IMR-90 (cell line): ENCODE measurements around the gene MGRN1. TPM values are rescaled to one million over a fixed set of nuclear protein-coding genes. Genes with fewer than 3 reads are reported as not detected.

ENCODE experiments used
- ATAC-seq: fragments of 200-7000 bp; cut with Tn5 transposase; 2 replicates; pipeline ENCODE4 v1.9.1; 2020; ENCODE audit warnings: low read depth, mild to moderate bottlenecking, moderate library complexity
- BruUV-seq: library from RNA; stranded (reverse); fragments of 400-500 nt; replicated peaks from 2 replicates; lab custom pipeline; 2021; lab: Mats Ljungman, UMichigan
- CTCF ChIA-PET: fragments of 300-600 bp; formaldehyde crosslinking; extraction: SDS; loops from one replicate; lab custom pipeline; 2021; ENCODE audit warnings: antibody characterized with exemption; lab: Yijun Ruan, JAX
- POLR2A ChIA-PET: fragments of 300-600 bp; sonication (Branson Sonifier 250); formaldehyde crosslinking; loops from one replicate; lab custom pipeline; 2022; ENCODE audit warnings: antibody characterized with exemption; ENCODE audit not compliant: unreplicated experiment; lab: Charles Lee
- DNase-seq: peaks from one replicate; pipeline ENCODE4 v3.0.0; 2013
- H2AFZ ChIP-seq: replicated peaks from 2 replicates; pipeline ENCODE3; 2013; ENCODE audit warnings: low read length, mild to moderate bottlenecking; ENCODE audit not compliant: poor library complexity
- H2AK5ac ChIP-seq: 2 replicates; pipeline ENCODE4 v1.6.1; 2013; ENCODE audit warnings: low read depth, low read length, inconsistent platforms
- H2AK9ac ChIP-seq: replicated peaks from 2 replicates; pipeline ENCODE3; 2013; ENCODE audit warnings: mild to moderate bottlenecking, low read depth, low read length, moderate library complexity; ENCODE audit not compliant: poor library complexity
- H2BK120ac ChIP-seq: 2 replicates; pipeline ENCODE4 v1.6.1; 2013; ENCODE audit warnings: low read depth, low read length, inconsistent platforms
- H2BK15ac ChIP-seq: 3 replicates; pipeline ENCODE4 v1.6.1; 2013; ENCODE audit warnings: low read depth, low read length, inconsistent platforms
- H2BK20ac ChIP-seq: 2 replicates; pipeline ENCODE4 v1.6.1; 2013; ENCODE audit warnings: low read depth, mild to moderate bottlenecking, inconsistent platforms, low read length, moderate library complexity
- H2BK5ac ChIP-seq: 2 replicates; pipeline ENCODE4 v1.6.1; 2013; ENCODE audit warnings: mild to moderate bottlenecking, low read depth, low read length, inconsistent platforms; ENCODE audit not compliant: poor library complexity, severe bottlenecking
- H3K14ac ChIP-seq: replicated peaks from 2 replicates; pipeline ENCODE4 v1.6.1; 2013; ENCODE audit warnings: low read depth, low read length, inconsistent platforms
- H3K18ac ChIP-seq: 2 replicates; pipeline ENCODE4 v1.6.1; 2013; ENCODE audit warnings: low read depth, low read length, control low read depth
- H3K23ac ChIP-seq: 2 replicates; pipeline ENCODE4 v1.6.1; 2013; ENCODE audit warnings: low read depth, low read length, inconsistent platforms
- H3K27ac ChIP-seq: 2 replicates; pipeline ENCODE4 v1.5.1; 2013; ENCODE audit warnings: mild to moderate bottlenecking, control low read depth, low read length; ENCODE audit not compliant: insufficient read depth
- H3K27me3 ChIP-seq: 2 replicates; pipeline ENCODE4 v1.6.1; 2013; ENCODE audit warnings: low read length; ENCODE audit not compliant: control insufficient read depth, insufficient read depth
- H3K36me3 ChIP-seq: 2 replicates; pipeline ENCODE4 v1.6.1; 2013; ENCODE audit warnings: low read length, mixed read lengths; ENCODE audit not compliant: control insufficient read depth, insufficient read depth
- H3K4ac ChIP-seq: 2 replicates; pipeline ENCODE4 v1.6.1; 2013; ENCODE audit warnings: low read depth, low read length, inconsistent platforms
- H3K4me1 ChIP-seq: 2 replicates; pipeline ENCODE4 v1.6.1; 2013; ENCODE audit warnings: low read length, mixed read lengths; ENCODE audit not compliant: control insufficient read depth, insufficient read depth
- H3K4me2 ChIP-seq: 2 replicates; pipeline ENCODE4 v1.6.1; 2013; ENCODE audit warnings: low read depth, mild to moderate bottlenecking, control low read depth, low read length, moderate library complexity
- H3K4me3 ChIP-seq: 2 replicates; pipeline ENCODE4 v1.5.1; 2013; ENCODE audit warnings: low read depth, mild to moderate bottlenecking, control low read depth, low read length, moderate library complexity; ENCODE audit not compliant: insufficient read depth
- H3K56ac ChIP-seq: 2 replicates; pipeline ENCODE4 v1.6.1; 2013; ENCODE audit warnings: low read length, inconsistent platforms; ENCODE audit not compliant: insufficient read depth; ENCODE audit errors: extremely low read depth
- H3K79me1 ChIP-seq, 2 experiments: 2 replicates each; pipeline ENCODE4 v1.6.1; 2013; ENCODE audit warnings: low read length in 2 of 2, inconsistent platforms in 1 of 2, low read depth in 1 of 2
- H3K9ac ChIP-seq: 2 replicates; pipeline ENCODE4 v1.6.1; 2013; ENCODE audit warnings: low read depth, low read length, control low read depth
- H3K9me1 ChIP-seq: 2 replicates; pipeline ENCODE4 v1.6.1; 2013; ENCODE audit warnings: low read length, inconsistent platforms; ENCODE audit not compliant: insufficient read depth
- H3K9me3 ChIP-seq: 2 replicates; pipeline ENCODE4 v1.6.1; 2013; ENCODE audit warnings: low read length; ENCODE audit not compliant: control insufficient read depth, insufficient read depth
- H4K20me1 ChIP-seq: 2 replicates; pipeline ENCODE4 v1.6.1; 2013; ENCODE audit warnings: low read length, inconsistent platforms; ENCODE audit not compliant: insufficient read depth
- H4K5ac ChIP-seq: 2 replicates; pipeline ENCODE4 v1.6.1; 2013; ENCODE audit warnings: mild to moderate bottlenecking, low read depth, low read length, control low read depth
- H4K8ac ChIP-seq, 2 experiments: 2 replicates each; pipeline ENCODE4 v1.6.1; 2013; ENCODE audit warnings: low read depth in 2 of 2, low read length in 2 of 2, control low read depth in 1 of 2, inconsistent platforms in 1 of 2
- H4K91ac ChIP-seq: 2 replicates; pipeline ENCODE4 v1.6.1; 2013; ENCODE audit warnings: low read depth, low read length, inconsistent platforms; ENCODE audit not compliant: insufficient read depth
- MXI1 ChIP-seq: IDR thresholded peaks from 2 replicates; pipeline ENCODE4 v1.6.1; 2012; ENCODE audit warnings: low read depth, mild to moderate bottlenecking, low read length, moderate library complexity, borderline replicate concordance
- WGBS, 2 experiments: methylation state at CpG; one replicate each; pipeline versions ENCODE4 v1.1.5 to v1.1.7; 2013; ENCODE audit warnings: missing lambda C conversion rate in 2 of 2; ENCODE audit not compliant: insufficient read length in 1 of 2; ENCODE audit errors: extremely low coverage in 2 of 2; 5-methylcytosine and 5-hydroxymethylcytosine counted together
- dilution Hi-C: fragments of 300-500 bp; cut with HindIII; formaldehyde crosslinking; loops from one replicate; pipeline ENCODE4 v1.14.3; 2018; ENCODE audit warnings: low sequenced_read_pairs; ENCODE audit not compliant: unreplicated experiment
- in situ Hi-C: fragments of 300-500 bp; cut with MboI; formaldehyde crosslinking; loops from 3 replicates; pipeline ENCODE4 v1.14.3; 2019; ENCODE audit warnings: low sequenced_read_pairs, inconsistent platforms, mixed read lengths
- intact Hi-C: fragments of 100-400 bp; cut with micrococcal nuclease; formaldehyde crosslinking; loops from 2 replicates; pipeline ENCODE4 v1.10.0; 2022
- polyA plus RNA-seq, 3 experiments: library from polyadenylated mRNA; depleted of rRNA; stranded (reverse); fragments of >200 nt; gene quantifications; 2 replicates each; pipeline ENCODE4 v1.2.3, GENCODE V29; 2012; ENCODE audit warnings: low replicate concordance in 1 of 3
- total RNA-seq: library from RNA; depleted of rRNA; stranded (reverse); fragments of >200 nt; gene quantifications from 2 replicates; pipeline ENCODE4 v1.2.3, GENCODE V29; 2012

Gene MGRN1
- total and polyA plus RNA-seq, 2 of the 4 experiments (the other 2 are of a cell fraction), result 11.7 to 32.7 TPM

DNA sequence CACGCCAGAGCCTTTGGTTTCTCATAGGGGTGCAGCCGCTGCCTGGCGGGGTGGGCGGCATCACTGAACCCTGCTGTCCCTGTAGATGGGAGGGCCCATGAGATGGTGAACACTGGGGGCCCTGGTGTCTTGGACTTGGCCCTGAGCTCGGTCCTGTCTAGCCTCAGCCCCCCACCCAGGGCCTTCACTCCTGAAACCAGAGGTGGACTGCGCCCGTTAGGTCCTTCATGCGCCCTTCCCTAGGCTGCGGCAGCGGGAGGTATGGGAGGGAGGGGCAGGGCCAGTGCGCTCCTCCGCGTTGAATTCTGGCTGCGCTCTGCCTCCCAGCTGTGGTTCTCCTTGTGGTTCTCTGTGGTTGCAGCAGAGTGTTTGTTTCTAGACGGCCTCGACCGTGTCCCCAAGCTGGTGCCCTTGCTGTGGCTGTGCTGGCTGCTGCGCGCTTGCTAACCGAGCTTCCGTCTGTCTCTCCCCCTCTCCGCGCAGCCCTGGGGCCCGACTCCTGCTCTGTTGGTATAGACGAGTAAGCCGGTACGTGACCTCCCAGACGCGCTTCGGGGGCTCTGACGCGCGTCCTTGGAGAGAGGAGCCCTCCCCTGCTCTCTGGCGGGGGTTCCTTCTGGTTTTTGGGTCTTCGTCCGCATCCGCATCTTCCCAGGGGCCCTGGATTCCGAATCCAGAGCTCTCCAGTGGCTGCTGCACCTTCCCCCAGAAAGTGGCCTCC, 61.3 kb downstream of the MGRN1 start:
- dilution Hi-C loops, result no loop called here
- CTCF ChIA-PET, result no interaction called here
- H3K36me3 ChIP-seq, result peaks cover 64% of the 10 kb centered on the region

More for the DNA sequence above, 61.3 kb downstream of the MGRN1 start:
- H3K27me3 ChIP-seq, result no peaks in the 10 kb centered on the region
- H3K4me3 ChIP-seq, result no peak overlapping the region
- no peak overlapping the region for H2BK15ac ChIP-seq
- POLR2A ChIA-PET, result no interaction called here
- ATAC-seq (no peak), DNase-seq (no peak)
- H3K56ac ChIP-seq, result no peak overlapping the region
- intact Hi-C loops (no loop called here), in situ Hi-C loops (no loop called here)
- no TSS peak for BruUV-seq
- H2BK20ac ChIP-seq, result no peak overlapping the region
- H2AFZ ChIP-seq, result no peak overlapping the region
- no peak overlapping the region for H4K91ac ChIP-seq
- H3K9ac ChIP-seq, result no peak overlapping the region
- no peak overlapping the region for H2AK5ac ChIP-seq
- 0 out of 4 replicates have a peak, but pooled peaks cover 0 to 2% of the 10 kb centered on the region in 2 experiments for H3K79me1 ChIP-seq
- H3K9me1 ChIP-seq, result no peaks in the 10 kb centered on the region
- no peak overlapping the region for H3K23ac ChIP-seq
- H3K4me2 ChIP-seq, result no peak overlapping the region
- H3K18ac ChIP-seq, result no peak overlapping the region
- H3K27ac ChIP-seq, result no peak overlapping the region
- no peak overlapping the region for H4K5ac ChIP-seq
- no peaks in the 10 kb centered on the region for H3K9me3 ChIP-seq
- H4K8ac ChIP-seq, result no peak overlapping the region
- no peak overlapping the region for H2BK5ac ChIP-seq
- H2BK120ac ChIP-seq, result no peak overlapping the region
- H2AK9ac ChIP-seq, result no peak overlapping the region
- no peaks in the 10 kb centered on the region; the same call in none of the 2 replicates for H4K20me1 ChIP-seq
- H3K4ac ChIP-seq, result no peak overlapping the region
- no peaks in the 10 kb centered on the region for H3K4me1 ChIP-seq
- no peak overlapping the region for H3K14ac ChIP-seq
- 98% methylated on average over 28 of the region's 38 CpGs; no CpG with 5 or more reads in 1 of the 2 experiments for WGBS, 2 experiments
- no peak for TF ChIP-seq MXI1
